ENCODE data around the gene SPHK2.
"Not testable (repeated sequence)": the region's sequence is repeated elsewhere in the genome, so short reads cannot be mapped to it uniquely, and the experiment has no call there.

Gene SPHK2

DNA sequence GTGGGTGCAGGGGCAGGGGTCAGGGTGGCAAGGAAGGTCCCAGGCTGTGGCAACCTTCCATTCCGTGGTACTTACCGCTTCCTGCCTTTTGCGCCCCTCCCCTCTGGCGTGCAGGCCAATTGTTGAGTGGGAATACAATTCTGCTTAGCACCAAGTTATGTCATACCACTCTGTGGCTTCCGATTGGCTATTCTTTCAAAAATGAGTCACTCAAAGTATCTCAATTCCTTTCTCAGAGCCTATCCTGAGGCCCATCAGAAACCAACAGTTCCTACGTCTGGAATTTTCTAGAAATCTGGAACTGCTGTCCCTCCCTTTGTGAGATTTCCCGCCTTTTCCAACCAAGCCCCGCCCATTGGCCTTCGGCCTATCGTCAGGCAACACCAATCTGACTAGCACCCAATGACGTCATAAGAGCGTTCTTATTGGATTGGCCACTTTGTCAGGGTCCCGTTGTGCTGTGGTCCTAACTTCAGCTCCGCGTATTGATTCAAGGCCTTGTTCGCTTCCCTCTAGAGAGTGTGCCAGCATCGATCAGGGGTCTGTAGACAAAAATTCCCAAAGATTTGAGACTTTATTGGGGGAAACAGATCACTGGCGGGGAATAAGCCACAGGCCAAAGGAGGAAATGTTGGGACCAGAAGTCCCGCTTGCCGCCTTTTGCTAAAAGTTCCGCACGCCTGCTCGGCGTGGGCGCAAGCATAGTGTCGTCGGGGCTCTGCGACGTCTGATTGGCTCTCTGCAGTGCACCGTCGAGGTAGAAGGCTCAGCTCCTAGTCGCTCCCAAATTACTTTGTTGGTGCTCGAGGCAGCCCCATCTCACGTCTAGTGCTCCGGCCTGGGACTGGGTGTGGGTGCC lies 41.8 kb downstream of the SPHK2 start:
- peak; percentile 96 for DNase-seq (ENCODE audit: low spot score)

GRCh38 chr19:48661711-48662090 lies 42.4 kb downstream of the SPHK2 start:
- DNase-seq (ENCODE audit: low spot score): no peak

- no peak for DNase-seq (ENCODE audit: low spot score)
Measured at GRCh38 chr19:48663667-48664066, 44.4 kb downstream of the SPHK2 start.

DNA sequence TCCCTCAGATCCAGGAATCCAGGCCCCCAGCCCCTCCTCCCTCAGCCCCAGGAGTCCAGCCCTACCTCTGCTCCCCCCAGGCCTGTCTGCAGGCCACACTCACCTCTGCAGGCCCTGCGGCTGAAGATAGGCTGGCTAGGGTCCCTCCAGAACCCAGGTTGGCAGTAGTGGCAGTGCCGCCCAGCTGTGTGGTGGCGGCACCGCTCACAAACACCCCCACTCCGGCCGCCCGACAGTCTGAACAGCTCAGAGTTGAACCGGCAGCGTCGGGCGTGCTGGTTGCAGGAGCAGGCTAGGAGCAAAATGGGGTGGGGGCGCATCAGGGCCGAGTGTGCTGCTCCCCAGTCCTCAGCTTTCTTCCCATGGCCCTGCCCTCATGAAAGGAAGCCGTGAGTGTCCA lies 45.2 kb downstream of the SPHK2 start:
- DNase-seq (ENCODE audit: low spot score): no peak

DNA sequence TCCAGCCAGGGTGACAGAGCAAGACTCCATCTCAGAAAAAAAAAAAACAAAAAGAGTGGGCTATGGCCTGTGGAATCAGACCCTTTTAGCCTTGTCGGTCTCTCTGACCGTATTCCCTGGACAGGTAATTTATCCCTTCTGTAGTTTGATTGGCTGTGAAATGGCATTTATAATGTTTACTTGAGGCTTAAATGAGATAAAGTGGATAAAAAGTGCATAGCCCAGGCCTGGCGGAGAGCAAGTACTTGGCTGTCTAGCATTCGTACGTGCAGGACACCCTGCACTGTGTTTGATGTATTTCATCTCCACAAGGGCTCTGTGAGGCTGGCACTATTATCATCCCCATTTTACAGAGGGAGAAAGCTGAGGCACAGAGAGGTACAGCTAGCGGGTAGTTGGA lies 46.5 kb downstream of the SPHK2 start:
- DNase-seq (ENCODE audit: low spot score): no peak

DNA sequence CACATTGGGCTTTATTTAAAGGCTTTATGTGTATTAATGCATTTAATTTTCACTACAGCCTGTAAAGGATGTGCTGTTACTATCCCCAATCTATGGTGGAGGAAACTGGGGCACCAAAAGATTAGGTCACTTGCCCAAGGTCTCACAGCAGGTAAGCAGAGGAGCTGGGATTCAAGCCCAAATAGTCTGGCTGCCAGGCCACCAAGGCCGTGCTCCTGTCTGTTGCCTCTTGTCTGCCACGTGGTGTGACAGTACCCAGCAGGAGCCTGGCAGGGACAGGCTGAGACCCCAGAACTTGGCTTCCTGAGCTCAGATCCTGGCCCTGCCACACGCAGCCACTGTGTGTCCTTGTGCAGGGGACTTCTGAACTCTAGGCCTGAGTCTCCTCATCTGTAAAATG lies 49.0 kb downstream of the SPHK2 start:
- DNase-seq (ENCODE audit: low spot score): no peak

DNA sequence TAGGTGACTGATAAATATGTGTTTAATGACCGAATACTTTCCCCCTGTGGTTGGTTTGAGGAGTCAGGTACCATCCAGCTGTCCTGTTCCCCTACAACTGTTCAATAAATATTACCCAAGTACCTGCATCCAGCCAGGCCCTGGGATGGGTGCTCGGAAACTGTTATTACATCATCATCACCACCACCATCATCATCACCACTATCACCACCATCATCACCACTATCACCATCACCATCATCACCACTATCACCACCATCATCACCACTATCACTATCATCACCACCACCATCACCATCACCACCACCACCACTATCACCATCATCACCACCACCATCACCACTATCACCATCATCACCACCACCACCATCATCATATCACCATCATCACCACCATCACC lies 49.5 kb downstream of the SPHK2 start:
- no peak for DNase-seq (ENCODE audit: low spot score)

GRCh38 chr19:48669903-48670668 lies 50.8 kb downstream of the SPHK2 start:
- DNase-seq (ENCODE audit: low spot score): no peak

GRCh38 chr19:48670699-48671445 lies 51.6 kb downstream of the SPHK2 start:
- DNase-seq (ENCODE audit: low spot score): no peak

GRCh38 chr19:48671446-48671995 lies 52.2 kb downstream of the SPHK2 start:
- no peak for DNase-seq (ENCODE audit: low spot score)

DNA sequence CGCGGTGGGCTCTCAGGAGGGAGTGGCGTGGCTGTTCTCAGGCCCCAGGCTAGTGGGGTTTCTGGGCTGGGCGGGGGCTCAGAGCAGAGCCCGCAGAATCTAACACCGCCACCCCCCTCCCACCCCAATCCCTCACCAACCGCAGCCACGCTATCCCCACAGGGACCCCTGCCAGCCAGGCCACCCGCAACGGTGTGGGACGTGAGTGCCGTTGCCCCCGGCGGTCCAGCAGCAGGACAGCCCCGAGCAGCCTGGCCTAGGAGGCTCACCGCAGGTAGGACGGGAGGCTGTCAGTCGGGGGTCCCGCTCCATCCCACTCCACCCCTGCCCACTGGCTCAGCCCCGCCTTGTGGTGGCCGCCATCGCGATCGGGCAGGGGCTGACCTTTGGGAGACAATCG lies 53.7 kb downstream of the SPHK2 start, which contains the start of gene NTN5:
Gene NTN5 (minus strand): TSS at position 24 of the 400 bp plus-strand sequence. CDS start 2,031 bp downstream, outside the sequence.
- DNase-seq (ENCODE audit: low spot score): no peak

DNA sequence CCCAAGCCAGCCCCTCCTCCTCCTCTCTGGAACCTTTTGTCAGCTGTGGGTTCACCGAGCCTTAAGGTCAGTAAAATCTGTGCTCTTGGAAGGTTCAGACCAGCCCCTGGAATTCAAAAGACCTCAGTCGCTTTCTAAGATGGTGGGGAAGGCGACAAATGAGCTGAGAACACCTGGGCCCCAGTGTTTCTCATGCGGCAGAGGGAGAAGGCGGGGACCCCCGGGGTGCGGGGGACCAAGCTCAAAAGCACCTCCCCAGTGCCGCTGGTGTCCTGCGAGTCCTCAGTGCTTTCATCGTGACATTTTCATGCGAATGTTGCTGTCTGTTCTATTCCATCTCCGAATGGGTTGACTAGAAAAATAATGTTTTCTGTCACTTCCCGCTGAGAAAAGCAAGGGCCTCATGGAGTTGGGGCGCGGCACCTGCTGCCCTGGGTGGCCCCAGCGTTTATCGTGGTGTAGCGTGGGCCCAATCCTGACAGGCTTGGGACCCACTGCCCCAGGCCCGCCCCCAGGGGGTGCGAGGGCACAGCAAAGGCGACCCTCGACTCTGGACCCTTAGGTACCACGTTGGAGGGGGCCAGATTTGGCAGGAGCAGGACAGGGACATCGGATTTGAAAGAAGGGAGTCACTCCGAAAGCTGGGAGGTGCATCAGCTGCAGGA lies 54.3 kb downstream of the SPHK2 start:
- DNase-seq (ENCODE audit: low spot score): no peak

- DNase-seq (ENCODE audit: low spot score): no peak
Measured at GRCh38 chr19:48674216-48674809, 55.0 kb downstream of the SPHK2 start.

GRCh38 chr19:48674921-48675824 lies 55.9 kb downstream of the SPHK2 start:
- DNase-seq (ENCODE audit: low spot score): peak; percentile 87

DNA sequence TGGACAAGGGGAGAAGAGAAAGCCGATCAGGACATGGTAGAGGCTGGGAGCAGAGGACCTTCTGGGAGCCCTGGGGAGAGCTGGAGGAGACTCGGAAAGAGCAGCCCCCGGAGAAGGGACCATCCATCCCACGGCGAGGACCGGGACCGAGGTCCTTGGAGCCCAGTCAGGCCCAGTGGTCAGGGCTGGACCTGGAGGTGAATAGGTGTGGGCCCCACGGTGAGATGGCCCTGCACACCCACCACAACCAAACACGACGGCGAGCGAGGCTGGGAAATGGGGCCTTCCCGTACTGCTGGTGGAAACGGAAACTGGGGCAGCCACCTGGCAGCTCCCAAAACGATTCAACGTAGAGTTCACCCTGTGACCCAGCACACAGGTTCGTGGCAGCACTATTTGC lies 57.2 kb downstream of the SPHK2 start:
- DNase-seq (ENCODE audit: low spot score): no peak

DNA sequence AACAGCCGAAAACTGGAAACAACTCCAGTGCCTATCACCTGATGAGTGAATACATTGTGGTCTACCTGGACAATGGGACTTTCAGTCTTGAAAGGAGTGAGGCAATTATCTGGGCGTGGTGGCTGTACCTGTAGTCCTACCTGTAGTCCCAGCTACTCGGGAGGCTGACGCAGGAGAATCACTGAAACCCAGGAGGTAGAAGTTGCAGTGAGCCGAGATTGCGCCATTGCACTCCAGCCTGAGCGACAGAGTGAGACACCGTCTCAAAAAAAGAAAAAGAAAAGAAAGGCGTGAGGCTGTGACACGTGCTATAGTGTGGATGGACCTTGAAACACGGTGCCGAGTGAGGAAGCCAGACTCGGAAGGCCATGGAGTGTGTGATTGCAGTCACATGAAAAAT lies 57.6 kb downstream of the SPHK2 start:
- DNase-seq (ENCODE audit: low spot score): no peak

DNA sequence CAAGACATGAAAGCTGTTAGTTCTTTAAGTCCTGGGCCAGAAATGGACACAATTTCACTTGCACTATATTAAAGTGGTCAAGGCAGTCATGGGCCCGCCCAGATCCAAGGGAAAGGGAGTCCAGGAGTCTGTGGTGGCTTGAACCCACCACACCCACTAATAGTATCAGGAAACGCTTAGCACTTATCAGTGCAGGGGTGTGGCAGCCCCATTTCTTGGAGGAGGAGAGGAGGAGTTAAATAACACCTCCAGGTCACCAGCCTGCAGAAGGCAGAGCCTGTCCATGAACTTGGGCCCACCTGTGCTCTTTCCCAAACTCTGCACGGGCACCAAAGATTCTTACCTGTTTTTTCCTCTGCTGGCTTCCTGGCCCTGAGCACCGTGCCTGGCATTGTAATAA lies 58.9 kb downstream of the SPHK2 start:
- DNase-seq (ENCODE audit: low spot score): no peak

GRCh38 chr19:48680006-48680405 lies 60.7 kb downstream of the SPHK2 start:
- not testable (repeated sequence) for DNase-seq (ENCODE audit: low spot score)
